K562 (cell line): ENCODE results near the gene VDAC2. TPM values are rescaled to one million over a fixed set of nuclear protein-coding genes. Genes with fewer than 3 reads are reported as not detected.

ENCODE experiments used
- ATAC-seq: fragments of 200-7000 bp; cut with Tn5 transposase; 3 replicates; pipeline ENCODE4 v1.9.1; 2020; ENCODE audit warnings: moderate library complexity
- BruUV-seq: library from RNA; stranded (reverse); fragments of 400-500 nt; replicated peaks from 2 replicates; lab custom pipeline; 2021; lab: Mats Ljungman, UMichigan
- CTCF ChIA-PET: fragments of 300-600 bp; formaldehyde crosslinking; extraction: SDS; loops from one replicate; lab custom pipeline; 2021; ENCODE audit warnings: low intra/inter-chr PET ratio; lab: Yijun Ruan, JAX
- POLR2A ChIA-PET: fragments of 300-600, 350-650 bp; sonication (Branson Sonifier 250); formaldehyde crosslinking; extraction: SDS; loops from one replicate; lab custom pipeline; 2021; ENCODE audit warnings: antibody characterized with exemption, inconsistent platforms; lab: Yijun Ruan, JAX
- DNase-seq, 4 experiments: peaks; one replicate each; pipeline versions ENCODE4 v3.0.0 to v3.0.0-alpha.2; 2011 to 2018; ENCODE audit warnings: low spot score in 3 of 4, mixed read lengths in 3 of 4; ENCODE audit errors: extremely low read depth in 1 of 4
- FAIRE-seq: peaks from 2 replicates; lab custom pipeline; 2011; peaks lifted over from hg19 to GRCh38; lab: Jason Lieb, UNC
- H2AFZ ChIP-seq: 2 replicates; pipeline ENCODE4 v1.6.0; 2011; ENCODE audit warnings: low read depth, low read length, control low read depth, inconsistent platforms
- H3K27ac ChIP-seq: fragments of 200-600 bp; 3 replicates; pipeline ENCODE4 v1.8.0; 2011; ENCODE audit warnings: low read depth, mild to moderate bottlenecking, control low read depth, inconsistent platforms, low read length, moderate library complexity, mixed read lengths; ENCODE audit errors: extremely low read depth
- H3K27me3 ChIP-seq, 2 experiments: fragments of 300-600 bp in 1 of 2; 2 replicates in 1 of 2; 3 replicates in 1 of 2; pipeline versions ENCODE4 v1.6.0 to v1.8.0; 2011; ENCODE audit warnings: inconsistent platforms in 2 of 2, low read length in 2 of 2, mild to moderate bottlenecking in 1 of 2, mixed read lengths in 1 of 2, moderate library complexity in 1 of 2; ENCODE audit not compliant: control insufficient read depth in 2 of 2, insufficient read depth in 2 of 2
- H3K36me3 ChIP-seq: fragments of 300-600 bp; 3 replicates; pipeline ENCODE4 v1.8.0; 2011; ENCODE audit warnings: mild to moderate bottlenecking, low read length, inconsistent platforms; ENCODE audit not compliant: control insufficient read depth, insufficient read depth
- H3K4me1 ChIP-seq, 2 experiments: fragments of 200-600 bp in 1 of 2; replicated peaks in 1 of 2; 2 replicates in 1 of 2; 3 replicates in 1 of 2; pipeline versions ENCODE4 v1.5.1 to v1.8.0; 2011; ENCODE audit warnings: inconsistent platforms in 2 of 2, low read length in 2 of 2, mild to moderate bottlenecking in 1 of 2, mixed read lengths in 1 of 2, moderate library complexity in 1 of 2; ENCODE audit not compliant: control insufficient read depth in 2 of 2, insufficient read depth in 2 of 2
- H3K4me2 ChIP-seq: 2 replicates; pipeline ENCODE4 v1.6.1; 2011; ENCODE audit warnings: low read length, control low read depth, inconsistent platforms, mixed read lengths; ENCODE audit not compliant: insufficient read depth
- H3K4me3 ChIP-seq: fragments of 200-600 bp; sonication (generic), shearing (Covaris generic); 2 replicates; pipeline ENCODE4 v1.5.1; 2016; ENCODE audit warnings: control low read depth, inconsistent platforms
- H3K79me2 ChIP-seq: fragments of 200-600 bp; 3 replicates; pipeline ENCODE4 v1.8.0; 2011; ENCODE audit warnings: low read length, inconsistent platforms; ENCODE audit not compliant: control insufficient read depth, insufficient read depth
- H3K9ac ChIP-seq, 2 experiments: 2 replicates each; pipeline versions ENCODE4 v1.6.0 to v1.6.1; 2011; ENCODE audit warnings: low read depth in 2 of 2, low read length in 2 of 2, control low read depth in 1 of 2, inconsistent platforms in 1 of 2, mild to moderate bottlenecking in 1 of 2, mixed read lengths in 1 of 2; ENCODE audit not compliant: insufficient read depth in 1 of 2
- H3K9me1 ChIP-seq: one replicate; pipeline ENCODE4 v1.6.0; 2011; ENCODE audit warnings: inconsistent platforms, mild to moderate bottlenecking, low read length, moderate library complexity; ENCODE audit not compliant: control insufficient read depth, insufficient read depth
- H3K9me3 ChIP-seq: replicated peaks from 2 replicates; pipeline ENCODE4 v1.5.1; 2011; ENCODE audit warnings: low read depth, low read length, inconsistent platforms; ENCODE audit not compliant: control insufficient read depth, insufficient read depth
- H4K20me1 ChIP-seq: replicated peaks from 2 replicates; pipeline ENCODE4 v1.6.1; 2011; ENCODE audit warnings: low read length, inconsistent platforms, mixed read lengths; ENCODE audit not compliant: control insufficient read depth, insufficient read depth
- ARID1B ChIP-seq: fragments of 450-650 bp; IDR thresholded peaks from 2 replicates; pipeline ENCODE4 v1.6.1; 2016; ENCODE audit warnings: antibody characterized with exemption, mild to moderate bottlenecking, inconsistent platforms
- GATAD2A ChIP-seq: fragments of 450-650 bp; IDR thresholded peaks from 2 replicates; pipeline ENCODE4 v1.6.1; 2017
- L3MBTL2 ChIP-seq: fragments of 450-650 bp; IDR thresholded peaks from 2 replicates; pipeline ENCODE4 v1.6.1; 2016; ENCODE audit warnings: mild to moderate bottlenecking, moderate library complexity
- POU5F1 ChIP-seq: fragments of 150-350 bp; IDR thresholded peaks from 2 replicates; pipeline ENCODE4 v1.6.1; 2014; ENCODE audit warnings: borderline replicate concordance, low read length, low read depth, mild to moderate bottlenecking; ENCODE audit not compliant: partially characterized antibody
- ZNF197 ChIP-seq: fragments of 200-800 bp; sonication (Bioruptor generic); IDR thresholded peaks from 2 replicates; pipeline ENCODE4 v1.6.1; 2016; ENCODE audit warnings: low read depth, missing genetic modification characterization, missing compliant biosample characterization
- ZNF408 ChIP-seq: fragments of 250-450 bp; sonication (Bioruptor Pico); IDR thresholded peaks from 2 replicates; pipeline ENCODE4 v1.4.0; 2020; ENCODE audit warnings: low read depth, mild to moderate bottlenecking, moderate library complexity
- WGBS: fragments of 100-300 bp; shearing (Covaris generic); methylation state at CpG from one replicate; pipeline ENCODE4 v1.1.6; 2016; ENCODE audit warnings: low coverage, mixed read lengths; ENCODE audit not compliant: insufficient coverage; ENCODE audit errors: missing lambda C conversion rate; 5-methylcytosine and 5-hydroxymethylcytosine counted together
- in situ Hi-C: fragments of 300-500 bp; cut with MboI; formaldehyde crosslinking; loops from 4 replicates; pipeline ENCODE4 v1.15.0; 2018; ENCODE audit warnings: inconsistent platforms, mixed read lengths
- intact Hi-C: fragments of 100-400 bp; cut with micrococcal nuclease; formaldehyde crosslinking; loops from 2 replicates; pipeline ENCODE4 v1.14.2; 2022
- polyA plus RNA-seq, 8 experiments: library from polyadenylated mRNA; depleted of rRNA in 4 of 8; stranded (reverse) in 5 of 8; unstranded in 3 of 8; fragments of >200 nt; fragmentation: Nextera tagmentation in 2 of 8; fragmentation: Illumina TruSeq in 1 of 8; extraction: Ambion mirVana in 2 of 8; extraction: Trizol in 1 of 8; gene quantifications; 2 replicates each; pipeline versions ENCODE4 v1.2.1 to v1.2.3, GENCODE V29; 2011 to 2014; ENCODE audit warnings: inconsistent platforms in 1 of 8, missing spikeins in 1 of 8
- total RNA-seq, 7 experiments: library from RNA; depleted of rRNA in 6 of 7; stranded (reverse); fragments of >200 nt in 6 of 7; fragmentation: Illumina TruSeq in 2 of 7; extraction: Trizol in 2 of 7; gene quantifications; 2 replicates each; pipeline versions ENCODE4 v1.2.1 to v1.2.3, GENCODE V29; 2011 to 2021; ENCODE audit warnings: low replicate concordance in 1 of 7
- TF ChIP-seq, protein P1 (sequence below): sonication (generic); formaldehyde crosslinking; IDR thresholded peaks from 2 replicates; pipeline ENCODE4 v1.8.0; 2023; ENCODE audit warnings: mild to moderate bottlenecking, missing genetic modification reagents
- TF ChIP-seq, protein P2 (sequence below), 3 experiments: fragments of 200-800 bp in 1 of 3; sonication (Bioruptor generic) in 1 of 3; sonication (generic) in 1 of 3; formaldehyde crosslinking in 1 of 3; IDR thresholded peaks; 2 replicates each; pipeline versions ENCODE4 v1.6.1 to v1.8.0; 2016 to 2022; ENCODE audit warnings: mild to moderate bottlenecking in 2 of 3, missing compliant biosample characterization in 2 of 3, missing genetic modification characterization in 2 of 3, missing genetic modification reagents in 1 of 3

The VDAC2 gene
- total and polyA plus RNA-seq, 9 of the 15 experiments (the other 6 are each of a cell fraction or from before 2014, with no cell fraction given), result 139 to 450 (median 250) TPM

DNA sequence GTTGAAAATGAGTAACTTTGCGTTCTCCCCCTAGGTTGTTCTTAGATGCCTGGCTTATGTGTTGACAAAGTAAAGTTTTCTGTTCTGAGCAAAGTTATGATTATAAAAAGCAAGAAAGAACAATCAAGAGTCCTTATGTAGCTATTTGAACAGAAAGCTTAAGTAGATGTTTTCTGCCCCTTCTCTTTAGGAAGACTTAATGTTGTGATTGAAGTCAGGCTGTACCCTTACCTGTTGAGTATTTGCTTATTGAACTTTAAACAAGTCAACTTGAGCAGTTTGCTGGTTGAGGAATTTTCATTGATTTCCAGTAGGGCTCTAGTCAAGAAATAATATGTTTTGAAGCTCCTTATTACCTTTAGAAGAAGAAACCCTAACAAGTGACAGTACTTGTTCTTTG, 33.9 kb upstream of the VDAC2 start:
- DNase-seq (no peak), FAIRE-seq (no peak), ATAC-seq (no peak)
- intact Hi-C loops (no loop called here), in situ Hi-C loops (no loop called here)
- H3K9me1 ChIP-seq, result no peaks in the 10 kb centered on the region
- 100% methylated on average over 1 of the region's 1 CpG for WGBS
- no peak overlapping the region for H3K4me3 ChIP-seq
- no peak overlapping the region for H2AFZ ChIP-seq
- ChIA-PET CTCF (no interaction called here), POLR2A (no interaction called here)
- no TSS peak for BruUV-seq
- H3K9me3 ChIP-seq, result no peaks in the 10 kb centered on the region
- H3K79me2 ChIP-seq, result no peaks in the 10 kb centered on the region
- H3K4me1 ChIP-seq, result peaks cover 0 to 5% of the 10 kb centered on the region in 2 experiments; a peak in 2 of 5 replicates
- no peak overlapping the region for H3K27ac ChIP-seq
- peaks cover 15% of the 10 kb centered on the region for H3K36me3 ChIP-seq
- no peaks in the 10 kb centered on the region for H3K27me3 ChIP-seq
- no peaks in the 10 kb centered on the region for H4K20me1 ChIP-seq
- H3K9ac ChIP-seq, result no peak overlapping the region
- H3K4me2 ChIP-seq, result no peak overlapping the region
- TF ChIP-seq ZNF408 (CRISPR knock-in tag), result no peak
- TF ChIP-seq POU5F1, result no peak
- TF ChIP-seq ARID1B, result no peak
- TF ChIP-seq L3MBTL2, result no peak
- TF ChIP-seq GATAD2A, result no peak
- TF ChIP-seq, protein P1, sequence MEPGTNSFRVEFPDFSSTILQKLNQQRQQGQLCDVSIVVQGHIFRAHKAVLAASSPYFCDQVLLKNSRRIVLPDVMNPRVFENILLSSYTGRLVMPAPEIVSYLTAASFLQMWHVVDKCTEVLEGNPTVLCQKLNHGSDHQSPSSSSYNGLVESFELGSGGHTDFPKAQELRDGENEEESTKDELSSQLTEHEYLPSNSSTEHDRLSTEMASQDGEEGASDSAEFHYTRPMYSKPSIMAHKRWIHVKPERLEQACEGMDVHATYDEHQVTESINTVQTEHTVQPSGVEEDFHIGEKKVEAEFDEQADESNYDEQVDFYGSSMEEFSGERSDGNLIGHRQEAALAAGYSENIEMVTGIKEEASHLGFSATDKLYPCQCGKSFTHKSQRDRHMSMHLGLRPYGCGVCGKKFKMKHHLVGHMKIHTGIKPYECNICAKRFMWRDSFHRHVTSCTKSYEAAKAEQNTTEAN (CRISPR knock-in tag), result no peak
- no peak for TF ChIP-seq ZNF197 (CRISPR knock-in tag)
- TF ChIP-seq, protein P2, sequence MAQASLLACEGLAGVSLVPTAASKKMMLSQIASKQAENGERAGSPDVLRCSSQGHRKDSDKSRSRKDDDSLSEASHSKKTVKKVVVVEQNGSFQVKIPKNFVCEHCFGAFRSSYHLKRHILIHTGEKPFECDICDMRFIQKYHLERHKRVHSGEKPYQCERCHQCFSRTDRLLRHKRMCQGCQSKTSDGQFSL (CRISPR knock-in tag; IDR thresholded peaks at IDR 0.05), result no peak
- TF ChIP-seq, protein P2 (tag; IDR thresholded peaks at IDR 0.05), result no peak
